Astrocyte of the cerebellum (primary cell): ENCODE data around the gene TPO.

Source experiments
- DNase-seq: peaks from one replicate; pipeline ENCODE4 v3.0.0-alpha.2; 2011; ENCODE audit warnings: low read depth
- H3K4me3 ChIP-seq: 2 replicates; pipeline ENCODE4 v1.5.1; 2011; ENCODE audit warnings: mild to moderate bottlenecking, low read depth, low read length, moderate library complexity
- CTCF ChIP-seq: IDR thresholded peaks from 2 replicates; pipeline ENCODE4 v1.5.1; 2012; ENCODE audit warnings: low read length, low read depth, moderate library complexity, mild to moderate bottlenecking; ENCODE audit errors: missing control alignments
- in situ Hi-C: cut with HindIII; loops from 2 replicates; pipeline ENCODE4 v1.10.0; 2017; ENCODE audit warnings: low sequenced_read_pairs

TPO gene

DNA sequence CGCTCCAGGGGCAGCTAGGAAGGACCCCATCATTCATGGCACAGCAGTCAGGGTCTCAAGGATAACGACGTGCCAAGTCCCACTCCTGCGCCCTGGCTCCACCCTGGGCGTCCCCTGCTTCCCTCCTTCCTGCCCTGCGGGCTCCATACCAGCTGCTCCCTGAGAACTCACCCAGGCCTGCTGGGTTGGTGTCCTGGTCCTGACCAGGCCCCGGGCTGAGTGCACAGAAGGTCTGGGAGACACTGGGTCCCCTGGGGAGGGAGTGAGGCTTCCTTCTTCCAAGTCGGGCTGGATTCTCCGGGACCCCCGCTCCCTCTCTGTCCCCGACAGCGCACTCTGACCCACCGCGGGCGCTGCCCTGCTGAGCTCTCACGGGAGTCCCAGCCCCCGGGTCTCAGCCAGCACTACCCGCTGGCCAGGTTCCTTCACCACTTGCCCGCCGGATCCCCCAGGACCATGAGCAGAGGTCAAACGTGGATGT is 170.8 kb downstream of the TPO start:
- H3K4me3 ChIP-seq: no peak overlapping the region
- TF ChIP-seq CTCF: no peak
- DNase-seq: no peak
- in situ Hi-C loops: no loop called here

GRCh38 chr2:1584691-1585485 is 171.6 kb downstream of the TPO start:
- peak; percentile 37 for TF ChIP-seq CTCF
- no peak overlapping the region for H3K4me3 ChIP-seq
- in situ Hi-C loops: no loop called here
- no peak for DNase-seq

GRCh38 chr2:1585635-1586034 is 172.4 kb downstream of the TPO start:
- no peak for TF ChIP-seq CTCF

DNA sequence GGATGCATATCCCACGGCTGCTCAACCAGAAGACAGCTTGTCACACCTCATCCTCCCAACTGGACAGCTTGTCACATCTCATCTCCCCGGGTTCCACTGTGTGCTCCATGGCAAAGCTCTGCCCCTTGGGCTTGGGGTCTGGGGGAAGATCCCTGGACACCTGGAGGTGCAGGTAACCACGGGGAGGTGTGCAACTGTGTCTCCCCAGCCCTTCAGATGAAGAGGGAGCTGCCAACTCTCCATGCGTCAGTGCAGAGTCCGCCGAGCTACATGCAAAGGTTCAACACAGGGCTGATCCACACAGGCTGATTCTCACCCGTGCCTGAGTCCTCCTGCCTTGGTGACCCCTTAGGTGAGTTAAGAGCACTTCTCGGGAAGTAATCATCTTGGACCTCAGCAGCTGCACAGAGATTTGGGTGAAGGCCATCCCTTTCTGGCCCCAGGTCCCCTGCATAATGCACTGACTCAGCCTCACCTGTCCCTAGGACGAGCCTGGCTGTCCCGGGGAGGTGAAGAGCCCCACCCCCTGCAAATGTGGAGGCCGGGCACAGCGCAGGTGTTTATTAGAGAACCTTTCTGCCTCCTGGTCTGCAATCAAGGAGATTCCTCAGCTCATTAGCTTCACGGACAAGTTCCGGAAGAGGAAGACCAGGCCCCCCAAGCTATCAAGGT is 173.1 kb downstream of the TPO start:
- no peak for TF ChIP-seq CTCF
- in situ Hi-C loops: no loop called here
- no peak overlapping the region for H3K4me3 ChIP-seq
- DNase-seq: no peak

More at GRCh38 chr2:1585635-1586034, 172.4 kb downstream of the TPO start:
- H3K4me3 ChIP-seq: no peak overlapping the region
- DNase-seq: no peak
- in situ Hi-C loops: no loop called here

GRCh38 chr2:1586923-1587840 is 173.9 kb downstream of the TPO start:
- in situ Hi-C loops: no loop called here
- no peak for DNase-seq
- H3K4me3 ChIP-seq: no peak overlapping the region
- TF ChIP-seq CTCF: no peak
